Sciatic nerve (tissue), 2 donors: ENCODE results near the gene SNX4. TPM values are rescaled to one million over a fixed set of nuclear protein-coding genes. Genes with fewer than 3 reads are reported as not detected.
"Not testable (repeated sequence)": the region's sequence is repeated elsewhere in the genome, so short reads cannot be mapped to it uniquely, and the experiment has no call there.

Experiments
- ATAC-seq: fragments of 200-7000 bp; cut with Tn5 transposase; one replicate; pipeline ENCODE4 v1.9.1; 2020; ENCODE audit warnings: mild to moderate bottlenecking, moderate library complexity
- DNase-seq: peaks from one replicate; pipeline ENCODE4 v3.0.0-alpha.2; 2020; ENCODE audit warnings: low spot score
- intact Hi-C: fragments of 100-400 bp; cut with DNase I; formaldehyde crosslinking; loops from one replicate; pipeline ENCODE4 v1.14.2; 2022
- total RNA-seq: library from RNA; stranded (reverse); fragmentation: NEBNext Ultra II Directional; extraction: Animal tissue kit (Norgen Biotek cat#: 25700); gene quantifications from one replicate; pipeline ENCODE4 v1.2.1, GENCODE V29; 2021
- donor health status: DM: no; HTN: no; CAD: no.
- donor health status: DM: no; HTN: no; CAD: no.

The SNX4 gene
- total RNA-seq = 36.8 TPM

DNA sequence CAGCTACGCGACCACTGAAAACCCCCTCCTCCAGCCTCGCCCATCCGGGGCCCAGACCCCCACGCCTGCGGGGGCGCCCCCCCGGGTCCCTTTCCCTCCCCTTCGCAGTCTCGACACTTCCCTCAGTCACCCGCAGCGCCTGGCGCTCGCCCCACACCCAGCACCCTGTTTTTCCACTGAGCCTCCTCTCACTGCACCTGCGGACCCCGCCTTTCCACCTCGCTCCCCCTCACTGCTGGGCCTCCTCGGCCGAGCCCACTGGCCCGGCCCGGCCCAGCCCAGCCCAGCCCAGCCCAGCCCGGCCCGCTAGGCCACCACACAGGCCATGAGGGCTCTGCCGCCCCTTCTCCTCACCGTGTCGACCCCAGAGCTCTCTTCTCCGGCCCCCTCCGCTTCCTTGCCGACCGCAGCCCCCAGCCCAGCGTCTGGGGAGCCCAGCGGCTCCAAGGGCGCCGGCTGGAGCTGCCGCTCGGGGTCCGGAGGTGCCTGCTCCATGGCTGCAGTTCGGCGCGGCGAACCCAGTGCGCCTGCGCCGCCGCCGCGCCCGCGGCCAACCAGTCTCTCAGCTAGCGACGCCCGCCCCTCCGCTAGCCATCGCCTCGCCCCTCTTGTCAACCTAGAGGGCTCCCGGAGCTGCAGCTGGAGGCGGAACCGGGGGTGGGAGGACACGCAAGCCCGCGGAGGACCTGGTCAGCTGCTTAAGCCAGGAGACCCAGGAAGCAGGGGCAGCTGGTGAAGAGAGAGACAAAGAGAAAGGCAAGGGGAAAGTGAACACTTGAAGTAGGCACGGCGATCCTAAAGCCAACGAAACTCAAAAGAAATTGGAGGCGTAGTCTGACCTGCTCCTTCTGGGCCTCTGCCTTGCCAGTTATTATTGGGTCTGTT is at the start of gene SNX4:
Gene SNX4 (minus strand): TSS at position 525 of the 885 bp plus-strand sequence. CDS start 30 bp downstream, at position 495.
- intact Hi-C loops = no loop called here

DNA sequence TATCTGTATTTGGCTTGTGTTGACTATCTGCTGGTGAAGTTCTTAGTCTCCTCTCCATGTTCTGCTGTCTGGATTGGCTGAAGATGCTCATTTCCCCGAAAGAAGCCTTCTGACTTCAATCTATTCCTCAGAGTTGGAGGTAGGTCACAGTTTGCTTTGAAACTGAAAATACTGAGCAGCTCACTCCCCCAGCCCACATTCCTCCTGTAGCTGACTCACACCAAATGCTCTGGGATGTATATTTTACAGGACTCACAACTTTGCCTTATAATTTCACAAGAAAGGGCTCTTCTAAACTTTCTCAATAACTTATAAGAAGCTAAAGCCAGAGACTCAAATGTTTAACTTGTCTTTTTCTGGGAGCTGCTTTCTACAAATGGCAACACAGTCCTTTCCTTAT is 36.3 kb upstream of the SNX4 start:
- ATAC-seq (no peak), DNase-seq (no peak)
- intact Hi-C loops = no loop called here

More for the DNA sequence above, at the start of gene SNX4:
- DNase-seq (peak; percentile 94), ATAC-seq (peak; percentile 99)

DNA sequence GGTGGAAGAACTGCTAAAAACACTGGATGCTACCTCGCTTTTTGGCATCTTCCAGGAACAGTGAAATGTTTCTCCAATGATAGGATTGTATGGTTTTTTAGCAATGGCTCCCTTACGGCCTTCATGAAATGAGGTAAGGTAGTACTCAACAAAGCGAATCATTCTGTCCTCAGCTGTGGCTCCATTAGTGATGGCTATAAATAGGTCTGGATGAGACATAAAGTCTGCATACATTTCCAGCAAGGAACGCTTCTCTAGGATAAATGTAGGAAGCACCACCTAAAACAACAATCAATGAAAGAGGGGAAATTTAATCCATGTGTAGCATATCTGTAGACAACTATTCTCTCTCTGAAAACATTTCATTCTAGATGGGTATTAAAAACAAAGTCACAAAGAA is 32.4 kb upstream of the SNX4 start:
- intact Hi-C loops = no loop called here
- ATAC-seq (no peak), DNase-seq (no peak)

- no peak for DNase-seq
- no peak for ATAC-seq
These were observed 8.9 kb upstream of the SNX4 start for GRCh38 chr3:125528920-125529319.

DNA sequence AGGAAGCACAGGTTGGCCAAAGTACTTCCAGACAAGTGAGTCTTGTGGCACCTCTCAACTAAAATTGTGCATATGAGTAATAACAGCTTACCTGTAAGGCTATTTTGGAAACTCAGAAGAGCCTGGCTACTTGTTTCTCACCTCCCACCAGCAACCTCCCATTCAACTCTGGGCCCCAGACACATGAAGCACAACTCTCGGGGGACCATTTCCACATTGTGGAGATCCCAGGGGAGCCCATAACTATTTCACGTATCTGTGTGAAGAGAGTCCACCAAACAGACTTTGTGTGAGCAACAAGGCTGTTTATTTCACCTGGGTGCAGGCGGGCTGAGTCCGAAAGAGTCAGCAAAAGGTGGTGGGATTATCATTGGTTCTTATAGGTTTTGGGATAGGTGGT is 5.2 kb upstream of the SNX4 start:
- DNase-seq (no peak), ATAC-seq (no peak)
- intact Hi-C loops = no loop called here

More at GRCh38 chr3:125528920-125529319, 8.9 kb upstream of the SNX4 start:
- intact Hi-C loops = no loop called here

DNA sequence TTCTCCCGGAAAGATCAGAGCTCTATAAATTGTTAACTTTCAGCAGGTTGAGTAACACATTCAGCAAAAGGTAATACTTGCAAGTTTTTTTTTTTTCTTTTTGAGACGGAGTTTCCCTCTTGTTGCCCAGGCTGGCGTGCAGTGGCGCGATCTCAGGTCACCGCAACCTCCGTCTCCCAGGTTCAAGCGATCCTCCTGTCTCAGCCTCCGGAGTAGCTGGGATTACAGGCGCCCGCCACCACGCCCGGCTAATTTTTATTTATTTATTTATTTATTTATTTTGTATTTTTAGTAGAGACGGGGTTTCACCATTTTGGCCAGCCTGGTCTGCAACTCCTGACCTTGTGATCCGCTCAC is 539 bp upstream of the SNX4 start:
- ATAC-seq, intact Hi-C loops, DNase-seq: not testable (repeated sequence)

DNA sequence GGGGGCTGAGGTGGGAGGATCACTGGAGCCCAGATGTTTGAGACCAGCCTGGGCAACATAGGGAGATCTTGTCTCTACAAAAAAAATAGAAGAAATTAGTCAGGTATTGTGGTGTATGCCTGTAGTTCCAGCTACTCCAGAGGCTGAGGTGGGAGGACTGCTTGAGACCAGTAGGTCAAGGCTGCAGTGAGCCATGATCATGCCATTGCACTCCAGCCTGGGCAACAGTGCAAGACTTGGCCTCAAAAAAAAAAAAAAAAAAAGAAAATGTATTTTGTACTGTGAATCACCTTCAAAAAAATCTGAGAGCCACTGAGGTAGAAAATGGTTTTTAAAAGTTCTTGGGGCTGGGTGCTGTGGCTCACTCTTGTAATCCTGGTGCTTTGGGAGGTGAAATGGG is 4.6 kb downstream of the SNX4 start:
- intact Hi-C loops = no loop called here
- no peak for ATAC-seq

DNA sequence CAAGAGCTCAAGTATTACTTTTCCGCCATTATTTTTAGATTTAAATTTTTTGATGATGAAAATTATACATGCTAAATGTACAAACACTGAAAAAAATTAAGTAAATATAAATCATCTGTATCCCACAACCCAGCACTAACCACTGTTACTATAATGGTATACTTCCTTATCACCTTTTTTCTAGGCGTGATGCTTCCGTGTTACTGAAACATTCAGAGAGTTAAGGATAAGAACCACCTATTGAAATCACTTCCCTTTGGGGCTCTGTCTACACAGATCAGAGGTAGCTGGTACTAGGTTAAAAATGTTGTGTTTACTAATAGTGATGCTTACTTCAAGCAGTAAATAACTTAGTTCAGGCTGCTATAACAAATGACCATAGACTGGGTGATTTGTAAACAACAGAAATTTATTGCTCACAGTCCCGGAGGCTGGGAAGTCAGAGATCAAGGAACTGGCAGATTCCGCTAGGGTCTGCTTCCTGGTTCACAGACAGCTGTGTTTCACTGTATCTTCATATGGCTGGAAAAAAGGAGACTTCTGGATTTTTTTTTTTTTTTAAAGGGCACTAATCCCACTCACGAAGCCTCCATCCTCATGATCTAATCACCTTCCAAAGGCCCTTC is 6.4 kb downstream of the SNX4 start:
- ATAC-seq (no peak), DNase-seq (no peak)
- intact Hi-C loops = no loop called here

More for the DNA sequence above, 4.6 kb downstream of the SNX4 start:
- no peak for DNase-seq

DNA sequence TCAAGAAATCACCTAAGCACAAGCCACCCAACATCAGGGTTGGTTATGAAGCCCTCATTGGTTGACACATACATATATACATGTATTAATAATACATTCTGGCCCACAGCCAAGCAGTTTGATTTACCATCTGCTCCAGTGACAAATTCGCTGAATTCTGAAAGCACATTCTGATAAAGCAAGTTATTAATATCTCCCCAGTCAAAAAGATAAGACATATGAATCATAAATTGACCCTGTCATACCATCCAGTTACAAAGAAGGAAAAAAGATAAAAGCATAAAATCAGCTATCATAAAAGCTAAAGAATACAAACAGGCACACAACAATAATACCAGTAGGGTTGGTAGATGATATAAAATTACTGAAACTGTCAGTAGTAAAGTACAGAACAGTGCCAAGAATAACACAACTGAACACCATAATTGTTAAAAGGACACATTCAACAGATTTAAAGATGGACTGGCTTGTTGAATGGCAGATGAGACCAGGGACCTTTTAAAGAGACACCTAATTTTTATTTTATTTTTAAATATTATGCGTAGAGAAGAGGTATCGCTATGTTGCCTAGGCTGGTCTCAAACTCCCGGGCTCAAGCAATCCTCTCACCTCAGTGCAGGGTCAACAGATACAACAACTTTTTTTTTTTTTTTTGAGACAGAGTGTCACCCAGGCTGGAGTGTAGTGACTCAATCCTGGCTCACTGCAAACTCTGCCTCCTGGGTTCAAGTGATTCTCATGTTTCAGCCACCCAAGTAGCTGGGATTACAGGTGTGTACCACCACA is 7.7 kb downstream of the SNX4 start:
- DNase-seq (no peak), ATAC-seq (no peak)
- intact Hi-C loops = no loop called here

DNA sequence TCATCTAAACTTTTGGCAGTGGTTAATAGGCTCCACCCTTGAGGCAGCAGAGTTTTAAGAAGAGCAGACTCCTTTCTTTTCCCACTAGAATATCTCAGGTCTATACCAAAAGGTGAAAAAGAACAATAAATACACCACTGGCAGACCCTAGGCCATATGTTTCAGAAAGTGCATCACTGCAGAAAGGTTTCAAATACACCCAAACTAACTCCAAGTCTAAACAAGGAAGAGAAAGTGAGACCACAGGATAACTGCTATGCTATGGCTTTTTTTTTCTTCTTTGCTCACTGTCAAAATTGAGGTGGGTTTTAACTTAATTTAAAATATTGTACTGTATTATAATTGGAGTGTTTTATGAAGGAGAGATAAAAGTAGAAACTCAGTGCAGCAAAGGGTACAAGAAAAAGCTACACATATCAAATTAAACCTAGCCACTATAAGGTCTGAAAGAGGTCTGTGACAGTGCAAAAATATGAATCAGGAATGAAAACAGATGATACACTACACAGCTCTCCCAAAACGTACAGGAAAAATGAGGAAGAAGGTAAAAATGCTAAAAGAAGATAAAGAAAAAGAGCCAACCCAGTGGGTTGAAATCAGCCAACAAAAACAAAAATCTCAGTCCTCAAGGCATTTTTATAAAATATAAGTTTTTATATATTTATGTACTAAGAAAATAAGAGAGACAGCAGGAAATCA is 8.4 kb downstream of the SNX4 start:
- DNase-seq (no peak), ATAC-seq (no peak)
- intact Hi-C loops = no loop called here

DNA sequence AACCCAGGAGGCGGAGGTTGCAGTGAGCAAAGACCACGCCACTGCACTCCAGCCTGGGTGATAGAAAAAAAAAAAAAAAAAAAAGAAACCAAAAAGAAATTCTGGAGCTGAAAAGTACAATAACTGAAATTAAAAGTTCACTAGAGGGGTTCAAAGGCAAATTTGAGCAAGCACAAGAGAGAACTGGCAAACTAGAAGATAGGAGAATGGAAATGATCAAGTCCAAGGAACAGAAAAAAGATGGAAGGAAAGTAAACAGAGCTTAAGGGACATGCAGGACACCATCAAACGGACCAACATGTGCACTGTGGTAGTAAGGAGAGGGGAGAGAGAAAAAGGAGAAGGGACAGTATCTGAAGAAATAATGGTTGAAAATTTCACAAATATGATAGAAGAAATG is 12.9 kb downstream of the SNX4 start:
- intact Hi-C loops = no loop called here
- no peak for DNase-seq
- ATAC-seq = no peak

DNA sequence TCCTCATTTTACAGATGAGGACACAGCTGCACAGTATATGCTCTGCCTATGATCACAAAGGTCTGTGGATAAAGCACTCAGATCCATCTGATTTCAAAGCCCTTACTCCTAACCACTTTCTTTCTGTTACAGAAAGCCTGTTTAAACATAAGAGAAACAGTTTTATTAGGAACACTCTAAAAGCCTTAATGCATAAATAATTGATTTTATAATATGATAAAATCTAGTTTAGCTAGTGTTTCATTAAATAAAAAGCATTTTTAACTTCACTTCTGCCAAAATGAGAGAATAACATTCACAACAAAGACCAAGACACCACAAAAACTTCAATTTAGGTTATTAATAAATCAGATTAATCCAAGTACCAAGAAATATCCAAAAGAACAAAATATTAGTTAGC is 21.4 kb downstream of the SNX4 start:
- ATAC-seq (no peak), DNase-seq (no peak)
- intact Hi-C loops = no loop called here

- intact Hi-C loops = no loop called here
These were observed 23.3 kb downstream of the SNX4 start for GRCh38 chr3:125496701-125497100.

GRCh38 chr3:125482406-125482805 is 37.6 kb downstream of the SNX4 start:
- intact Hi-C loops = no loop called here
- no peak for ATAC-seq
- DNase-seq = no peak

More at GRCh38 chr3:125496701-125497100, 23.3 kb downstream of the SNX4 start:
- no peak for ATAC-seq
- DNase-seq = no peak

GRCh38 chr3:125481786-125482185 is 38.2 kb downstream of the SNX4 start:
- intact Hi-C loops = no loop called here
- no peak for ATAC-seq
- no peak for DNase-seq

DNA sequence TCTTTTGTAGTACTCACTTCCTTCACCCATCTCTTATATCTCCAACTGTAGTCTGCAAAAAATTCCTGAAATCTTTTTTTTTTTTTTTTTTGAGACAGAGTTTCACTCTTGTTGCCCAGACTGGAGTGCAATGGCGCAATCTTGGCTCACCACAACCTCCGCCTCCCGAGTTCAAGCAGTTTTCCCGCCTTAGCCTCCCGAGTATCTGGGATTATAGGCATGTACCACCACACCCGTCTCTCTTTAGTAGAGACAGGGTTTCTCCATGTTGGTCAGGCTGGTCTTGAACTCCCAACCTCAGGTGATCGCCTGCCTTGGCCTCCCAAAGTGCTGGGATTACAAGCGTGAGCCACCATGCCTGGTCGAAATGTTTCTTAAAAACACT is 38.6 kb downstream of the SNX4 start:
- ATAC-seq, DNase-seq, intact Hi-C loops: not testable (repeated sequence)

DNA sequence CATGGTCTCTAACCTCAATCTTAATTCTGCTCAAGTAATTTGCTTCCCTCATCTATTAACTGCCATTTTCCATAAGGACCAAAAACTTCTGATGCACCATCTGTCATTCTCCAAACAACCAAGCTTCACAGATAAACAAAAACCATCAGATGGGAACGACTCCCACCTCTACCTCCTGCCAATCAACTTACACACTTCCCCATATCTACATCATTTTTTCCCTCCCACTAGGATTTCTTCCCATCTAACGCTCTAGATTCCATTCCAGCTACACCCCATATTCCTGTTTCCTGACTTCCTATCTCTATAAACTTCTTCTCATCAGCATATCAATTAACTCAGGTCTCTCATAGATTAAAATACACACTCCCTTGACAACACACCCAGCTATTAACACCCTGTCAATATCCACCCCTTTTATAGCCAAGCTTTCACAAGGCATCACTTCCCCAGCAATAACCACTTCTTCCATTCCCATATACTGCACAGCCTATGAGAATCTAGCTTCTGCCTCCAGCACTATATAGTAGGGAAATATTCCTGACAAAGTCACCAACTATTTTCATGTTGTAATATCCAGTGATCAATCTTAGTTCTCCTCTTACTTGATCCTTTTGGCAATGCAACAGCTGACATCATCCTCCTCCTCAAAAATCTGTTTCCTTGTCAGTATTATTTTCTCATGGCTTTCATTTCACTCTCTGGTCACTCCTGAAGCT is 39.2 kb downstream of the SNX4 start:
- DNase-seq (no peak), ATAC-seq (no peak)
- intact Hi-C loops = no loop called here

GRCh38 chr3:125479091-125479490 is 40.9 kb downstream of the SNX4 start:
- intact Hi-C loops = no loop called here
- ATAC-seq = no peak
- DNase-seq = no peak

GRCh38 chr3:125478326-125478725 is 41.7 kb downstream of the SNX4 start:
- no peak for DNase-seq
- intact Hi-C loops = no loop called here
- no peak for ATAC-seq
